Middle frontal gyrus (tissue), 1 donor: ENCODE results near the gene HIGD1A.

Source experiments
- DNase-seq: peaks from one replicate; pipeline ENCODE4 v3.0.0-alpha.2; 2015; ENCODE audit warnings: low spot score; ENCODE audit errors: extremely low spot score

HIGD1A gene

DNA sequence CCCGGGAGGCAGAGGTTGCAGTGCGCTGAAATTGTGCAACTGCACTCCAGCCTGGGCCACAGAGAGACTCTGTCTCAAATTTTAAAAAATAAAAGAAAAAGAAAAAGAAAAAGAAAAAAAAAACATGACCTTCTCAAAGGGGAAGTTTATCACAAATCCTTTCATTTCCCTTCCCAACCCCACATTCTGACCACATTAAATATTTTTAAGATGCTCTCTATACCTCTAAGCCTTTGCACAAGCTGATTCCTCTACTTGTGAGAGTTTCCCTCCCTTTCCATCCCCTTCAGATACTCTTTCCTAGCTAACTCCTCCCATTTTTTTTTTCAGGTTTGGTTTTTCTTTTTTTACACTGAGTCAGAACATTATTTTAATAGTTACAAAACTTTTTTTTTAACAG, 4.0 kb downstream of the HIGD1A start:
- no peak for DNase-seq

GRCh38 chr3:42799376-42799775, 4.9 kb downstream of the HIGD1A start:
- DNase-seq, result no peak

- no peak for DNase-seq
Observed at GRCh38 chr3:42796332-42796885, 7.9 kb downstream of the HIGD1A start.

- no peak for DNase-seq
Observed at GRCh38 chr3:42795621-42796181, 8.6 kb downstream of the HIGD1A start.

GRCh38 chr3:42790714-42791229, 13.5 kb downstream of the HIGD1A start:
- DNase-seq, result no peak

DNA sequence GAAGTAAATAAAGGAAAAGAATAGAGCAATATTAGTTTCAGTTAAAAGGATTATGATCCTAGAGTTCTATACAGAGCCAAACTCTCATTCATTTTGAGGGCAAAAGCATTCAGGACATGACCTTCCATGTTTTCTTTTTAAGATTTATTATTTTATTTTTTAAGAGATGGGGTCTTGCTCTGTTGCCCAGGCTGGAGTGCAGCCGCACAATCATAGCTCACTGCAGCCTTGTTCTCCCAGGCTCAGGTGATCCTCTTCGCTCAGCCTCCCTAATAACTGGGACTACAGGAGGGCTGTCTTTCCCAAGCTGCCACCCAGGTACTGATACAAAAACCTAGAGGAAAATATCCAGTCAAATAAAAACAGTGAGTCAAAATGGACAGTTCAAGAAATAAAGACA, 17.7 kb downstream of the HIGD1A start:
- DNase-seq, result no peak

DNA sequence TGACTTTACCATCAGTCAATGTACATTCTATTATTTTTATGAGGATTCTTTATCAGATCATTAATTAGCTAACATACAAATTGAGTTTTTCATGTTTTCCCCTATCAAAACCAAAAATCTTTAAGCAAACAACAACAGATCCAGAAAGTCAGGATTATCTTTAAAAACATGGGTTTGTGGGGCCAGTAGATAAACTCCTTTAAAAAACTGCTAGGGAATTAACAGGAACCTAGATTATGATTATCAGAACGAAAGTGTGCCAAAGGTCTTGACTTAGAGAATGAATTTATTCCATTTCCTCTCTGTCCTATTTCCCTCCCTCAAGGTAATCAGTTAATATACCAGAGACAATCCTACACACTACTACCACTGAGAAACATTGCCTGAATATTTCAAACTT, 18.1 kb downstream of the HIGD1A start:
- DNase-seq, result no peak

DNA sequence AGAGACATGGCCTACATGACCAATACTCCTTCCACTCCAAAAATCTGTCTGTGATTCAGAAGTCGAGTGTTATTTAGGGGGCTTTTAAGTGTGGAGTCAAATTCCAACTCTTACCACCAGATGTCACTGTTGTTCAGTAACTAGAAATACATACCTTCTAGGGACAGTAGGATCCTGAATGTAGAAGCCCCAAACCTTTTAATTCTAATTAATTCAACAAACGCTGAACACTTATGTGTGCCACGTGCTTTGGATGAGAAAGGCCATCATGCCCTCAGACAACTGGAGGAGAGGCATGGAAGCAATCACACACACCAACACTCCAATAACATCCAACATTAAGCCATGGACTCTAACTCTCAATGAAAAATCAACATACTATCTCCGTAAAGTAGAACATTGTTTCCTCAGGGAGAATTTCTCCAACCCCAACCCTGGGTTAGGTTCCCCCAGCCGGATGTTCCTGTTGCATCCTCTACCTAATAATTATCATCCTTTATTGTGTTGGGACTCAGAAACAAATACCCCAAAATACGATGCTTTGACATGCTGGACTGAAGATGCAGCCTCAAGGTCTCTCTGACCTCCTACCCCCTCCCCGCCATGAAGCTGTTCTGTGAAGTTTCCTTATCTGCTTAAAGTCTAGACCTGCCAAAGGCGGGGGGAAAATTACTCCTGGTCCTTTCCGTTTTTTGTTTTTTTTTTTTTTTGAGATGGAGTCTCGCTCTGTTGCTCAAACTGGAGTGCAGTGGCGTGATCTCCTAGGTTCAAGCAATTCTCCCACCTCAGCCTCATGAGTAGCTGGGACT, 23.2 kb downstream of the HIGD1A start:
- peak; percentile 43 for DNase-seq

GRCh38 chr3:42780398-42780797, 23.9 kb downstream of the HIGD1A start:
- DNase-seq, result no peak

GRCh38 chr3:42778644-42779043, 25.6 kb downstream of the HIGD1A start:
- no peak for DNase-seq

DNA sequence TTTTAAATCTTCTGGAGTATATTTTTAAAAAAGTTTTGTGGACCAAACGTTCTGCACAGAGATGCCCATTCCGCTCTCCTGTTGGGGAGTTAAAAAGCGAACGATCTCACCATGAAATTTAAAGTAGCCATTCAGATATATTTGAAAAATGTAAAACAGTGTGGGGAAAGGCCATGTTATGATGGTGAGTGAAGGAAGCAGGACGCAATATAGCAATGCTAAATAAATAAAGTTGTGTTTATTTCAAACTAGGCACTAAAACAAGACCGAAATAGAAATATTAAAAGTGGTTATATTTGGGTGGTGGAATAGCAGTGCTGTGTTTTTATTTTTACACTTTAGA, 30.9 kb downstream of the HIGD1A start:
- no peak for DNase-seq

- peak; percentile 85 for DNase-seq
Observed at GRCh38 chr3:42772670-42773408, 31.5 kb downstream of the HIGD1A start, which contains the start of gene CCDC13. CCDC13 (minus strand) TSS chr3:42773253; CDS start chr3:42758345, 14,908 bp downstream.

- DNase-seq, result no peak
Observed at GRCh38 chr3:42771271-42771670, 33.0 kb downstream of the HIGD1A start.

- DNase-seq, result no peak
Observed at GRCh38 chr3:42769477-42770131, 34.7 kb downstream of the HIGD1A start.

DNA sequence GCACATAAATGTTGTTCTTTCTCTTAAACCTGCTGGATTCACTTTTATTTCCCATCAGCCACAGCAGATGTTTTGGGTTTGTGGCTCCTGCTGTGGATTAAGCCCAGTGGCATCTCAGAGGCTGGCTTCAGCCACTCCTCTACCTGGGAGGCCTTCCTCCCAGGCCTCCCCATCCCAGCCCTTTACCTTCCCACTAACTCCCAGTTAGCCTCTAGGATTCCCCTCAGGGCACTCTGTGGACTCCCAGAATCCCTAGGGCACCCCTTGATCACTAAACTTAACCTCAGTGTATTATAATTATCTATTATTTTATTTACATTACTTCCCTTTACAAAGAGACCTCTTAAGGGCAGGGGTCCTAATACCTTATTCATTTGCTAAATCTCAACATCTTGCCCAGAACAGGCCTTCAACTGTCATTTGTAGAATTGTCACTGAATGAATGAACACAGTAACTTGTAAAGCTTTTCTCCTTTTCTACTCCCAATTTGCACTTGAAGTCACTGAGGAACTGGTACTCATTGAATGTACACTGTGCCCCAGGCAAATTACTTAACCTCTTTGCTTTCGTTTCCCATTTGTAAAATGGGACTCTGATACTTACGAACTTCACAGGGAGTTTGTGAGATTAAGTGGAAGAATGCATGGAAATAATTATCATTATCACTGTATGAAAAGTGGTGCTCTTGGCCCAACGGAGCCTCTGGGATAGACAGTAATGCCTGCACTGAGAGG, 39.6 kb downstream of the HIGD1A start:
- no peak for DNase-seq

DNA sequence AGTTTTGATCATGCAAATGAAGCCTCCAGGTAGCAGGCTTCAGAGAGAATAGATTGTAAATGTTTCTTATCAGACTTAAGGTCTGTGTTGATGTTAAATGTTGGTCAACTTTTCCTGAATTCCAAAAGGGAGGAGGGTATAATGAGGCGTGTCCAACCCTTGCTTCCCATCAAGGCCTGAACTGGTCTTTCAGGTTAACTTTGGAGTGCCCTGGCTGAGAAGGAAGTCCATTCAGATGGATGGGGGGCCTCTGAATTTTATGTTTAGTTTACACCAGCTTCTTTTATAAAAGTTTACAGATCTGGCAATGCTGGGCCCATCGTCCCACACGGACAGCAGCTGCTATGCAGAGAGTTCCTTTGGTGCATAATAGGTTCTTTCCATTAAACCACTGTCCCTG, 40.2 kb downstream of the HIGD1A start:
- DNase-seq, result no peak

DNA sequence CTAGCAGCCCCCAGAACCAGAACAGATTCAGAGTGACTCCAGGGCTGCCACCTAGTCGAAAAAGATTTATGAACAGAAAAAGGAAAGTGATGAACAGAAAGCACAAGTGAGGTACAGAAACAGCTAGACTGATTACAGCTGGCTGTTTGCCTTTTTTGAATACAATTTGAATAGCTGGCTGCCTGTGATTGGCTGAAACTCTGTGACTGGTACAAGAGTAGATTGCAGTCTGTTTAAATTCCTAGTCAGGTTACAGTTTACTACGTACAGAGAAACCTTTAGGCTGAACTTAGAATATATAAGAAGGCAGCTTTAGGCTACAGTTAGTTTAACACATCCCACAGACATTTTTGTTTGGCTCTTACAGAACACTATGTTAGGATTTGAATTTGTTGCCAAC, 41.3 kb downstream of the HIGD1A start:
- DNase-seq, result peak; percentile 22

DNA sequence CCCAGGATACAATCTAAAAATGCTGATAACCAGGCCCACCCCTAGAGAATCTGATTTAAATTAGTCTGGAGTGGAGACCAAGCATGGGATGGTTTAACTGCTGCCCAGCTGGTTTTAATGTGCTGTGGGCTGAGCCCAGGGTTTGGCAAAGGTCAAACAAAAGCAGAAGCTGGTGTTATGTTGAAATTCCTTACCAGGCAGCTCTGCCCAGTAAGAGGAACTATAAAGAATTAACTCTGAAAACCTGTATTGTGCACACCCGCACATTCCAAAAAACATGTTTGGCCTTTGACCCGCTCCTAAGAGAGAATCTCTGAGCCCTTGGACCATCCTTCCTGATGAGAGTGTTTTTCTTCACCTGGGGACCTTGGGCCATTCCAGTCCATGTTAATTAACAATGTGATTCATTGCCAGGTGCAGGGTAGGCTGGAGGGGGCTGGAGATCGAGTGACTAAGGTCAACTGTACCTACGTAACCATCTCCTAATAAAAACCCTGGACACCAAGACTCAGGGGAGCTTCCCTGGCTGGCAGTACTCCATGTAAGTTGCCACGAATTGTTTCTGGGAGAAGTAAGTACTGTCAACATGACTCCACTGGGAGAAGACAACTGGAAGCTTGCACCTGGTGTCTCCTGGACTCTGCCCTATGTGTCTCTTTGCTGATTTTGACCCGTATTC, 42.1 kb downstream of the HIGD1A start:
- DNase-seq, result no peak

GRCh38 chr3:42758126-42758525, 46.2 kb downstream of the HIGD1A start:
- no peak for DNase-seq

GRCh38 chr3:42756681-42757213, 47.5 kb downstream of the HIGD1A start:
- DNase-seq, result no peak
